Immature natural killer cell (primary cell): ENCODE measurements around the gene CSRP1. TPM values are rescaled to one million over a fixed set of nuclear protein-coding genes. Genes with fewer than 3 reads are reported as not detected.

Source experiments
- DNase-seq, 3 donors: peaks; one replicate each; pipeline ENCODE4 v3.0.0; 2022; ENCODE audit warnings: mixed read lengths in 1 of 3
- H3K27ac Mint-ChIP-seq, 6 donors: one replicate each; pipeline ENCODE4 v1.8.0; 2020; ENCODE audit warnings: mixed read lengths in 6 of 6, mild to moderate bottlenecking in 5 of 6, inconsistent platforms in 4 of 6, moderate library complexity in 3 of 6
- H3K27me3 Mint-ChIP-seq, 3 donors: one replicate each; pipeline ENCODE4 v1.8.0; 2020 to 2021; ENCODE audit warnings: low read depth in 3 of 3, mild to moderate bottlenecking in 3 of 3, mixed read lengths in 3 of 3, moderate library complexity in 3 of 3, inconsistent platforms in 1 of 3
- H3K36me3 Mint-ChIP-seq, 3 donors: one replicate each; pipeline ENCODE4 v1.8.0; 2020; ENCODE audit warnings: mixed read lengths in 3 of 3, inconsistent platforms in 2 of 3, mild to moderate bottlenecking in 2 of 3
- H3K4me1 Mint-ChIP-seq, 2 donors: one replicate each; pipeline ENCODE4 v1.8.0; 2020; ENCODE audit warnings: inconsistent platforms in 2 of 2, mild to moderate bottlenecking in 2 of 2, mixed read lengths in 2 of 2, moderate library complexity in 1 of 2
- H3K4me3 Mint-ChIP-seq, 5 donors: one replicate each; pipeline ENCODE4 v1.8.0; 2020; ENCODE audit warnings: mild to moderate bottlenecking in 5 of 5, mixed read lengths in 5 of 5, inconsistent platforms in 3 of 5, moderate library complexity in 3 of 5
- H3K9me3 Mint-ChIP-seq, 6 donors: one replicate each; pipeline ENCODE4 v1.8.0; 2020; ENCODE audit warnings: mild to moderate bottlenecking in 6 of 6, mixed read lengths in 6 of 6, inconsistent platforms in 4 of 6, moderate library complexity in 3 of 6
- polyA plus RNA-seq, 3 donors: library from polyadenylated mRNA; unstranded; fragments of 300-500 nt; fragmentation: Illumina TruSeq; gene quantifications; one replicate each; pipeline ENCODE4 v1.2.3, GENCODE V29; 2021

The CSRP1 gene
- polyA plus RNA-seq, 3 donors from 2014 or later, result 58.0 to 72.9 (median 61.8) TPM

- Mint-ChIP-seq H3K9me3 (no peaks in the 10 kb centered on the region), H3K27ac (peak overlapping the region in 1 of 6 donors; percentile 16), H3K27me3 (peaks cover 0 to 3% (median 0%) of the 10 kb centered on the region in 3 donors), H3K36me3 (peaks cover 22 to 53% (median 34%) of the 10 kb centered on the region in 3 donors), H3K4me1 (peaks cover 3 to 15% of the 10 kb centered on the region in 2 donors), H3K4me3 (no peak overlapping the region)
- no peak for DNase-seq
Observed at GRCh38 chr1:201491896-201492511, 14.9 kb downstream of the CSRP1 start.

GRCh38 chr1:201490708-201491131, 16.2 kb downstream of the CSRP1 start:
- H3K27me3 Mint-ChIP-seq, result peaks cover 0 to 3% (median 0%) of the 10 kb centered on the region in 3 donors
- H3K4me1 Mint-ChIP-seq, result peaks cover 3 to 15% of the 10 kb centered on the region in 2 donors
- peak overlapping the region in 1 of 6 donors; percentile 4 for H3K27ac Mint-ChIP-seq
- H3K9me3 Mint-ChIP-seq, result no peaks in the 10 kb centered on the region
- no peak overlapping the region for H3K4me3 Mint-ChIP-seq
- no peak for DNase-seq
- peaks cover 22 to 55% (median 34%) of the 10 kb centered on the region in 3 donors for H3K36me3 Mint-ChIP-seq

- Mint-ChIP-seq H3K36me3 (peaks cover 22 to 58% (median 32%) of the 10 kb centered on the region in 3 donors), H3K4me1 (peaks cover 3 to 15% of the 10 kb centered on the region in 2 donors), H3K4me3 (no peak overlapping the region), H3K27me3 (peaks cover 0 to 1% (median 0%) of the 10 kb centered on the region in 3 donors), H3K27ac (no peak overlapping the region), H3K9me3 (no peaks in the 10 kb centered on the region)
- no peak for DNase-seq
Observed at GRCh38 chr1:201489643-201490261, 17.2 kb downstream of the CSRP1 start.

GRCh38 chr1:201488830-201489589, 17.9 kb downstream of the CSRP1 start:
- no peak for DNase-seq
- no peak overlapping the region for H3K4me3 Mint-ChIP-seq
- no peak overlapping the region for H3K27ac Mint-ChIP-seq
- peaks cover 3 to 15% of the 10 kb centered on the region in 2 donors for H3K4me1 Mint-ChIP-seq
- peaks cover 17 to 51% (median 27%) of the 10 kb centered on the region in 3 donors for H3K36me3 Mint-ChIP-seq
- H3K9me3 Mint-ChIP-seq, result no peaks in the 10 kb centered on the region
- peaks cover 0 to under 1% (median 0%) of the 10 kb centered on the region in 3 donors for H3K27me3 Mint-ChIP-seq

GRCh38 chr1:201487742-201488141, 19.2 kb downstream of the CSRP1 start:
- Mint-ChIP-seq H3K9me3 (no peaks in the 10 kb centered on the region), H3K36me3 (peaks cover 14 to 41% (median 20%) of the 10 kb centered on the region in 3 donors), H3K4me3 (no peak overlapping the region), H3K27me3 (peaks cover 0 to 1% (median 0%) of the 10 kb centered on the region in 3 donors), H3K4me1 (peaks cover 3 to 15% of the 10 kb centered on the region in 2 donors), H3K27ac (no peak overlapping the region)
- no peak for DNase-seq

GRCh38 chr1:201486187-201486586, 20.7 kb downstream of the CSRP1 start:
- no peaks in the 10 kb centered on the region for H3K9me3 Mint-ChIP-seq
- peaks cover 8 to 30% (median 15%) of the 10 kb centered on the region in 3 donors for H3K36me3 Mint-ChIP-seq
- no peak overlapping the region for H3K4me3 Mint-ChIP-seq
- H3K27me3 Mint-ChIP-seq, result peaks cover 1 to 5% (median 2%) of the 10 kb centered on the region in 3 donors
- no peak overlapping the region for H3K27ac Mint-ChIP-seq
- H3K4me1 Mint-ChIP-seq, result peaks cover 14 to 21% of the 10 kb centered on the region in 2 donors
- no peak for DNase-seq

- no peaks in the 10 kb centered on the region for H3K9me3 Mint-ChIP-seq
- H3K27me3 Mint-ChIP-seq, result peaks cover 5 to 11% (median 8%) of the 10 kb centered on the region in 3 donors
- peaks cover 16 to 17% of the 10 kb centered on the region in 2 donors for H3K4me1 Mint-ChIP-seq
- H3K27ac Mint-ChIP-seq, result no peak overlapping the region
- H3K36me3 Mint-ChIP-seq, result peaks cover 8 to 30% (median 15%) of the 10 kb centered on the region in 3 donors
- no peak for DNase-seq
- H3K4me3 Mint-ChIP-seq, result no peak overlapping the region
Observed at GRCh38 chr1:201485184-201485774, 21.6 kb downstream of the CSRP1 start.

GRCh38 chr1:201483373-201483949, 23.5 kb downstream of the CSRP1 start:
- H3K27me3 Mint-ChIP-seq, result peaks cover 8 to 12% (median 11%) of the 10 kb centered on the region in 3 donors
- no peaks in the 10 kb centered on the region for H3K9me3 Mint-ChIP-seq
- H3K27ac Mint-ChIP-seq, result peak overlapping the region in 1 of 6 donors; percentile 63
- no peak overlapping the region for H3K4me3 Mint-ChIP-seq
- peaks cover 16 to 25% of the 10 kb centered on the region in 2 donors for H3K4me1 Mint-ChIP-seq
- peaks cover 6 to 19% (median 8%) of the 10 kb centered on the region in 3 donors for H3K36me3 Mint-ChIP-seq
- no peak for DNase-seq

GRCh38 chr1:201482755-201483154, 24.2 kb downstream of the CSRP1 start:
- peaks cover 16 to 25% of the 10 kb centered on the region in 2 donors for H3K4me1 Mint-ChIP-seq
- H3K27ac Mint-ChIP-seq, result no peak overlapping the region

GRCh38 chr1:201481761-201482493, 25.0 kb downstream of the CSRP1 start:
- H3K27ac Mint-ChIP-seq, result no peak overlapping the region
- H3K27me3 Mint-ChIP-seq, result peaks cover 10 to 12% (median 11%) of the 10 kb centered on the region in 3 donors
- H3K36me3 Mint-ChIP-seq, result peaks cover 0 to 11% (median 6%) of the 10 kb centered on the region in 3 donors

More at GRCh38 chr1:201482755-201483154, 24.2 kb downstream of the CSRP1 start:
- DNase-seq, result no peak
- Mint-ChIP-seq H3K4me3 (no peak overlapping the region), H3K36me3 (peaks cover 0 to 12% (median 6%) of the 10 kb centered on the region in 3 donors), H3K27me3 (peaks cover 8 to 12% (median 11%) of the 10 kb centered on the region in 3 donors), H3K9me3 (no peaks in the 10 kb centered on the region)

GRCh38 chr1:201481004-201481380, 25.9 kb downstream of the CSRP1 start:
- Mint-ChIP-seq H3K4me3 (peak overlapping the region; percentile 23 to 63 (median 53)), H3K27ac (no peak overlapping the region), H3K4me1 (peaks cover 18 to 39% of the 10 kb centered on the region in 2 donors), H3K9me3 (no peaks in the 10 kb centered on the region), H3K36me3 (peaks cover 0 to 6% (median 5%) of the 10 kb centered on the region in 3 donors), H3K27me3 (peaks cover 12 to 15% (median 12%) of the 10 kb centered on the region in 3 donors)
- no peak for DNase-seq

More at GRCh38 chr1:201481761-201482493, 25.0 kb downstream of the CSRP1 start:
- H3K9me3 Mint-ChIP-seq, result no peaks in the 10 kb centered on the region
- H3K4me3 Mint-ChIP-seq, result peak overlapping the region; percentile 29 to 65 (median 53)
- peaks cover 16 to 31% of the 10 kb centered on the region in 2 donors for H3K4me1 Mint-ChIP-seq
- peak; percentile 59 to 69 (median 65) for DNase-seq

- H3K9me3 Mint-ChIP-seq, result no peaks in the 10 kb centered on the region
- H3K4me3 Mint-ChIP-seq, result peak overlapping the region; percentile 50 to 63 (median 53)
- peak in 2 of 3 donors; percentile 11 to 24 for DNase-seq
- H3K36me3 Mint-ChIP-seq, result peaks cover 0 to 6% (median 5%) of the 10 kb centered on the region in 3 donors
- H3K27ac Mint-ChIP-seq, result no peak overlapping the region
- peaks cover 18 to 39% of the 10 kb centered on the region in 2 donors for H3K4me1 Mint-ChIP-seq
- H3K27me3 Mint-ChIP-seq, result peaks cover 12 to 15% (median 12%) of the 10 kb centered on the region in 3 donors
Observed at GRCh38 chr1:201480231-201481003, 26.5 kb downstream of the CSRP1 start.
